ENCODE measurements around the gene NR4A3.
"Not testable (repeated sequence)": the region's sequence is repeated elsewhere in the genome, so short reads cannot be mapped to it uniquely, and the experiment has no call there.

The NR4A3 gene

DNA sequence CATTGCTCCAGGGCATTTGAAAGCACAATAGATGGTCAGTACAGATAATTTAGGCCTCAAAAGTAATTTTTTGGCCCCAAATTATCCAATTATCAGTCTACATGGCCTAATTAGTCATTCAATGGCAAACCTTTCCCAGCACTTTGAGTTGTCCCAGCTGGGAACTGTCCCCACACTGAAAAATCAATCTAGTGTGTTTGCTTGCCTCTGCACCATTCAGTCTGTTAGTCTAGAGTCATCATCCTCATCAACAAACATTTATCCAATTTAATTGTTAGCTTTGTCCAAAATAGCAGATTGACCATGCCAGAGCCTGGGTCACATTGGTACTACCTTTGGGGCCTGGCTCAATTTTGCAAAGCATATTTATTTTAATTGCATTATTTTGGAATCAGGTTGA is 13.9 kb downstream of the NR4A3 start:
- DNase-seq: no peak

DNA sequence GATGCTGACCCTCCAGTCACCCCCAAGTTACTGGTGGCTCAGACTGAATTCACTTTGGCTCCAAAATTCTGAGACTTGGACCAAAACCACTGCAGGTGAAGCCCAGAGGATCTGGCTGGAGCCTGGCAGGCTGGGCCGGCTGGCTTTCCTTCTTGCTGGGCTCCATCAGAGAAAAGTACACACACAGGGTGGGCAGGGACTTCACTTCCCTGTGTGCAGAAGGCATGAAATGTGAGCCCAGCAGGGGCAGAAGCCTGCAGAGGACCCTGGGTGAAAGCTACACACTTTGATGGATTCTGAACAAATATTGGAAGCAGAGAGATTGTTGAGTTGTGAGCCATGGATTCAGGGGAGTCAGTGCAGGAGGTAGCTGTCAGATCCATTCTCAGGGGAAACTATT is 18.4 kb downstream of the NR4A3 start:
- no peak for DNase-seq

DNA sequence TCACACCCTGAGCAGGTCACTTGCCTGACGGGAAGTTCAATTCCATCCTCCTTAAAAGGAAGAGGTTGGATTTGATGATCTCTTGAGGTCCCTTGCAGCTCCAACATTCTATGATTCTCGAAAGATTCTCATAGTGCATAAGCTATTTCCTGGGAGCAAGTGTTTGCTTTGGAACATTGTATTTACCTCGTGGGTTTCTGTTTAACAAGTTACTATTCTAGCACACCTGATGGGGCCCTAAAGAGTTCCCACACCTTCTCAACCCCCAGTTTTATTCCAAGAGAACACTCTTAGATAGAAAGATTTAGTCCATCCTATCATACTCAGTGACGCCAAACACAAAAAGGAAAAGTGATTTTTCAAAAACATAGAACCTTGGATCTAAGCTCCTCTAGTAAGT is 23.4 kb downstream of the NR4A3 start:
- DNase-seq: no peak

DNA sequence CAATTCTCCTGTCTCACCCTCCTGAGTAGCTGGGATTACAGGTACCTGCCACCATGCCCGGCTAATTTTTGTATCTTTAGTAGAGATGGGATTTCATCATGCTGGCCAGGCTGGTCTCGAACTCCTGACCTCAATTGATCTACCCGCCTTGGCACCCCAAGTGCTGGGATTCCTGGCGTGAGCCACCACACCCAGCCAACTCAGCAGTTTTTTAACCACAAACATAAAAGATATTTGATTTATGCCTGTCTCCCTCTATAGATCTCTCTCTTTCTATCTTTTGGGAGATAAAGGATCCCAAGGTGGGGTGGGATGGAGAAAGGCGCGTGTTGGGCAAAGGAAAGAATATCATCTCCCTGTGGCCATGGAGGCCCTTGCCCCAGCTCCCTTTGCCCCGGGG is 26.8 kb downstream of the NR4A3 start:
- no peak for DNase-seq

DNA sequence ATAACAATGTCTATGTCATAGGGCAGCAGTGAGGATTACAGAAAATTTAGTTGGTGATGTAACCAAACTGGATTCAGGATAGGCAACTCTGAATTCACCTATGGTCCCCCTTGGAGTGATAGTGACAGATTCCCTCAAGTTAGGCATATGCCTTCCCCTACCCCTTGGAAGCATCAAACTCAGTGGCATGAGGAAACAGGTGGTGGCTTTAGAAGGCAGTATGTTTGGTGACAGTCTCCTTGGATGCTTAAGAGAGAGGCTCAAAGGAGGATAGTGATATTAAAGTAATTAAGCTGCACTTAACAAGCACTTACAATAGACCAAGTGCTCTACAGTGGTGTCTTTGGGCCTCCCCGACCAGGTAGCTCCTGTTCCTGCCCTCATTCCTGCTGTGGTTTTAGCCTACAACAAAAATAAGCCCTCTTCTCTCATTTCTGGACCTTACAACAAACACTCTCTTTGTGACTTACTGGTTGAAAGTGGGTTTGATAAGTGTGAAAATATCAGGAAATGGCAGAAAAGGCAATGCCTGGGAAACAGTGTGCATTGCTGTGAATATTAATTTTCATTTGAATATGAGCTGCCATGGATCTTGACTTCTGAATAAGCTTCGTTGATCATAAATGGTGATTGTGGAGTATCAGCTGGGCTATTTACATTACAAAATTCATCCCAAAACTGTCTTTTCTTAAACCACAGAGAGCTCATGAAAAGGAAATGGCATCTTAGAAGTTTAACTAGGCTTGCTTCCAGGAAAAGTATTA is 29.2 kb downstream of the NR4A3 start:
- no peak for DNase-seq

DNA sequence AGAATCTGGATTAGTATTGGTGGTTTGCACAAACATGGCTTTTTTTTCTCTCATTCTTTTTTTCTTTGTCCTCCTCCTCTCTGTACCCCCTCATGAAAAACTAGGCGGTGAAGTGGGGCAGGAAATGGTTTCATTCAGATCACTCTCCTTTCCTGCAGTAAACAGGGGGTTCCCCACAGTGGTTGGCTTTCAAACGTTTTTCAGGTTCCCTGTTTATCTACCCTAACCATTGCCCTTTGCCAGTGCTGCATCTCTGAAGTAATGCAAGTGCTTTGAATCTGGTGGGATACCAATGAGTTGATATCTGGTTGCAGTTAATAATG is 29.8 kb downstream of the NR4A3 start:
- peak; percentile 14 for DNase-seq

DNA sequence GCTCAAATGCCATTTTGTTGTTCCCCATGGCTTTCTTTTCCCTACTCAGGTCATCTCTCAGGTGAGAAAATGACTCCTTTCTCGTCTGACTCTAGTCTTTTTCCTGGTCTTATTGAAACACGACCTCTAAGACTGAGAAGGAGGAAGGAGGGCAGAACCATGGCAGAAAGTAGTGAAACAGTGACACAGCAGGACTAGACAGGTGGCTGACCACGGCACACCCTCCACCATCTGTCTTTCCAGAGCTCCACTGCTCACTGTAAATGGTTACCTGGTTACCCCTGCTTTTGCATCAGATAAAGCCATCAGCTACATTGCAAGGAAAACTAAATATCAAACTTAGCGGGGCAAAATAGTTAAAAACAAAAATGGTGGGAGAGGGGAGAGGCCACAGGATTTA is 30.9 kb downstream of the NR4A3 start:
- DNase-seq: no peak

DNA sequence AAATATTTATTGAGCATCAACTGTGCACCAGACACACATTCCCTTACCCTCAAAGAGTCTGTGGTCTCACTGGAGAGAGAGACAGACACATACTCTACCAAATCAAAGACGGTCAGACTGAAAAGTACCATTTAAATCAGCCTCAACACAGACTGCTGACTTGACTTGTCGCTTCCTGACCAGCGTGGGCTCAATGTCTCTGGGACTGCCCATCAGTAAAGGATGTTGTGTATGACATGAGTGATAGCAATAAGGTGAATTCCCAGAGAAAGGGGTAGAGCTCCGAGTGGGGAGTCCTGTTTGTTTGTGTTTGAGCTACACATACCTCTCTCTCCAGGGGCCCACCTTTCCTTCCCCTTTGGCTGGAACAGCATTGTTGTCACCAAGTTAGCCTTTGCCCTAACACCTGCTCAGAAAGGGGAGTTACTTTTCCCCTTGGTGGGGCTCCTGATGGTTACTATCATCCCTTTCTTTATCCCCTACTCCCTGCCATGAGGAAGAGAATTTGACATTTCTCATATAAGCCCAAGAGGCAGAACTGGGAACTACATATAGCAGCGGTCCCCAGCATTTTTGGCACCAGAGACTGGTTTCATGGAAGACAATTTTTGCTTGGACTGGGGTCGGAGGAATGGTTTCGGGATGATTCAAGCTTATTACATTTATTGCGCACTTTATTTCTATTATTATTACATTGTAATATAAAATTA is 33.9 kb downstream of the NR4A3 start:
- no peak for DNase-seq

DNA sequence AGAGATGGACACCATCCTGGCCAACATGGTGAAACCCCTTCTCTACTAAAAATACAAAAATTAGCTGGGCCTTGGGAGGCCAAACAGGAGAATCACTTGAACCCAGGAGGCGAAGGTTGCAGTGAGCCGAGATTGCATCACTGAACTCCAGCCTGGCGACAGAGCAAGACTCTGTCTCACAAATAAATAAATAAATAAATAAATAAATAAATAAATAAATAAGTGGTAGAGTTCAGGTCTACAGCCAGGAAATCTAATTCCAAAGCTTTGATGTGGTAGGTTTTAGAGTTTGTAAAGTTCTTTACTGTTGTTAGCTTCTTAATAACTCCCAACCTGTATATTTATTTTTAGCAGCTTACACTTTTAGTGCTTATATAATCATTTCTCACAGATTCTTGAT is 35.9 kb downstream of the NR4A3 start:
- DNase-seq: not testable (repeated sequence)

DNA sequence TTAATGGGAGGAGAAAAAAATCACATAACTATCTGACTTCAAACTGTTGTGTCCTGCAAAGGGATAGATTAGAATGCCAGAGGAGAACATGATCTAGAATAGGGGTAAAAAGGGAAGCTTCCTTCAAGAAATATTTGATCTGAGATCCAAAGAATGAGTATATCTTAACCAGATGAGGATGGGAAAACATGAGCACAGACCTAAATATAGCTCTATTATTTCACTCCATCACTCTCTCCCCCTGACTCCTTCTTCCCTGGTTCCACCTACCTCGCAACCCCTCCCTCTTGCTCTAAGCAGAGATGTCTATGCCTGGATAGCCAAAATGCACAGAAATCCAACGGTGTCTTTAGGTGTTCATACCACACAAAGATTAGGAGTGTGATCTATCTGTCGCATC is 36.4 kb downstream of the NR4A3 start:
- no peak for DNase-seq

DNA sequence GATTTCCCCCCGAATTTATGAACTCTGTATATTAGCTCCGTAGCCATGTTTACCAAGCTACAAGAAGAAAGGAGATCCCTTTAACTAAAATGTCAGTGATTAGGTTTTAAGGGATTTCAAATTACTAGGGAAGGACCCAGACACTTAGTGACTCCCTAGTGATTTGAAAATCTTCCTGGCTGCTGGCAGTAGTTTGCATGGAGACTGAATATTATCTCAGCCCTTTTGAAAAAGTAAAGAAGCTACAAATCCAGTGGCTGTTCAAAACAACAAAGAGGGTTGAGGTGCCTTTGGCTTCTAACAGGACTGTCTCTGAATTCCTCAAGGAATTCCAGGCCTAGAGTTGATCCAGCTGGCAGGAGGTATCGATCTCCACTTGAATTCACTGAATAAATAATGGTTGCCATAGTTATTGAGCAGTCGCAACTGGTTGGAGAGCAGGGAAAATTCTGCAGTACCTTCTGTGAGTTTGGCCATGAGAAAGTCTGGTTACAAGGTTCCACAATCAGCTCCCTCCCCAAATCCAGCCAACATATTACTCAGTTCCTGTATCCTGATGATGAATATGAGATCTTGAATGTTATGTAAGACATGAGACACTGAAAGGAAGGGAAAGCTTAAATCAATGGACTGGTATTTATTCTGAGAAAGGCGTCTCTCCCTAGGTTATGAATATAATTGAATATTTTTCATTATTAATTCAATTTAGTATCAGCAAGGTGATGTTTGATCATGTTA is 37.7 kb downstream of the NR4A3 start:
- no peak for DNase-seq

DNA sequence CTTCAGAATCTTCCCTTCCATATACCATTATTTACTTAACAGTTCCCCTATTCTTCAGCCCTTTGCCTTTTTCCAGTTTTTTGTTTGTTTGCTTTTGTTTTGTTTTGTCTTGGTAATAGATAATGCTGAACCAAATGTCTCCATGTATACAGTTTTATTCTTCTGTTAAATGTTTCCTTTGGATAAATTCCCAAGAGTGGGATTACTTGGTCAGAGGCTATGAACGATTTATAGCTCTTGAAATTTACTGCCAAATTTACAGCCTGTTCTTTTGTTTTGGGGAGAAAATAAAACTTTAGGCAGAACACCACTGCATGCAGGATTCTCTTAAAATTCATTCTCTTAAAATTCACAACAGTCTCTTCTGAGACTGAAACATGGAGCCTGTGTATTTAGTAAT is 38.6 kb downstream of the NR4A3 start:
- DNase-seq: no peak

DNA sequence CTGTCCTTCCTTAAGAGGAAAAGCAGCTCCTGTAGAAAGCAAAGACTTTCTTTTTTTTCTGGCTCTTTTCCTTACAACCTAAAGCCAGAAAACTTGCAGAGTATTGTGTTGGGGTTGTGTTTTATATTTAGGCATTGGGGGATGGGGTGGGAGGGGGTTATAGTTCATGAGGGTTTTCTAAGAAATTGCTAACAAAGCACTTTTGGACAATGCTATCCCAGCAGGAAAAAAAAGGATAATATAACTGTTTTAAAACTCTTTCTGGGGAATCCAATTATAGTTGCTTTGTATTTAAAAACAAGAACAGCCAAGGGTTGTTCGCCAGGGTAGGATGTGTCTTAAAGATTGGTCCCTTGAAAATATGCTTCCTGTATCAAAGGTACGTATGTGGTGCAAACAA is 42.3 kb downstream of the NR4A3 start:
- DNase-seq: no peak

DNA sequence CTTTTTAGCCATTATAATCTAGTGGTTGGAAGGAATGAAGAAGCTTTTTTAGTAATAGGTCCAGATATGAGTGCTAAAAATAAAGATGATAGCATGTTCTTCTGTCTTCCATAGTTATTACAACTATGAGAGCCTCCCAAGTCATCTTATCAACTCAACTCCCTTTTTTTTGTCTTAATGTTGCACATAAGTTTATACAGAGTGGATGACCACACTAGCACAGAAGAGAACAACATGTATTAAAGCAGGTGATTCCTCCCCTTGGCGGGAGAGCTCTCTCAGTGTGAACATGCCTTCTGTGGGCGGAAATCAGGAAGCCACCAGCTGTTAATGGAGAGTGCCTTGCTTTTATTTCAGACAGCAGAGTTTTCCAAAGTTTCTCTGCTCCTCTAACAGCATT is 44.7 kb downstream of the NR4A3 start:
- DNase-seq: no peak

DNA sequence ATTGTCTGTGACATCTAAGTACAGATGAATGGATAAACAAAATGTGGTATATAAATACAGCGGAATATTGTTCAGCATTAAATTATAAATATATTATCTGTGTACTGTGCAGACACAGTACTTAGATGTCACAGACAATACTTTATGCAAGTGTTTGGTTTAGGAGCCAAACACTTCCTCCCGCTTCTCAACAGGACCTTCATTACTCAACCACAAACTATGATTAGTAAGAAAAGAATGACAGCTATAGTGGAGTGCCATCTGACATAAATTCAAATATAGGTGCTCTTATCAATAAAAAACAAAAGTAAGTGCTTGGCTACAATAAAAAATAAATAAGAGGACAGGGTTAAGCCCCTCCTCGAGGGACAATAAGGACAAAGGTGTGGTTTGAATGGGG is 45.9 kb downstream of the NR4A3 start:
- no peak for DNase-seq

DNA sequence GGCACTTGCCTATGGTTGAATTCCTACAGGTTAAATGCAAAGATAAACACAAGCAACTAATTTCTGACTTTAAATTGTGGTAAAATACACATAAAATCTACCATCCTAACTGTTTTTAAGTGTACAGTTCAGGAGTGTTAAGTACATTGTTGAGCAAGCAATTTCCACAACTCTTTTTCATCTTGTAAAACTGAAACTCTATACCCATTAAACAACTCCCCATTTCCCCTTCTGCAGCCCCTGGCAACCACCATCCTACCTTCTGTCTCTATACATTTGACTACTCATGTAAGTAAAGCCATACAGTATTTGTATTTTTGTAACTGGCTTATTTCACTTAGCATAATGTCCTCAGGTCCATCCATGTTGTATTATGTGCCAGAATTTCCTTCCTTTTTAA is 46.3 kb downstream of the NR4A3 start:
- no peak for DNase-seq

DNA sequence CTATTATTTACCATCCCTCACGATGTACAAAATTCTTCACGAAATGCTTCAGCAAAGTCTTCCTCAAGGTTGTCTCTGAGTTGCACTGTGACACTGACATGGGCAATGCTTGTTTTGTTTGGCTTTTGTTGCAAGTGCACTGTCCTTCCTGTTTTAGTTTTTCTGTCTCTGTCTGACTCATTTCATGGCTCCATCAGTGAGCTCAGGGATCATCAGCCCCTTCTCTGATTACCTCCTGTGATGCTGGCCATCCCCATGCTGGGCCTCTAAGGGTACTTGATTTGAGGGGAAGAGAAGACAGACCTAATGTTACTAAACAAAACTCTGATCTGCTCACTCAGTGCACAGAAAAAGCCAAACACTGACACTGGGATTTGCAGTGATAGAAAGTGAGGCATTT is 47.2 kb downstream of the NR4A3 start:
- DNase-seq: no peak

DNA sequence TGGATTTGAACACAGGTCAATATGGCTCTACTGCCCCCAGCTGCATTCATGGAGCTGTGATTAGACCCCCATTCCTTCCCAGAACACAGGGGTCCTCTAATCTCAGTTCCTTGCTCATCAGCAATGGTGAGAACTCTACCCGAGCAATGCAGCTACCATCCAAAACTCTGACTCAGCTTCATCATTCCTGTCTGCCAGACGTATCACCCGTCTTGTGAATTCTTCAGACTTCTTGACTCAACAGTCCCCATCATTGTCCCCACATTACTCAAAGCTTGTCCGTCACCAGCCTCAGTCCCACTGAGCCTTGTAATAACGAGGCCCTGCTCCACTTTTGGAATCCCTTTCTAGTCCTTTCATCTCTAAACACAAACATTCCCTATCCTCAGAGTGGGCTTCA is 48.4 kb downstream of the NR4A3 start:
- DNase-seq: no peak

DNA sequence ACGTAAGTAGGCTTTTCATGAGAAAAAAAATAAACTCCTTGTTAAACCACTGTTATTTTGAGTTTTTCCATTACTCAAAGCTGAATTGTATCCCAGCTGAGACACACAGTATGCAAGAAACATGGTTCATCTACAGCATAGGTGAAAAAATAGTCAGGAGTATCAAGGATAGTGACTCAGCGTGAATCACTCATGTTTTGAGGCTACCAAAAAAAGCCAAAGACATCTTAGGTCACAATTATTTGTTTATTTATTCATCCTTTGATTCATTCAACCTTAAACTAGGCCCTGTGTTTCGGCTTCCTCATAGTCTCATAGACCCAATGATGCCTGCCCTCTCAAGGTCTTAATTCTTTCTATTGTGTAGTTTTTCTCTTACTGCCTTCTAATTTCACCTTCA is 51.8 kb downstream of the NR4A3 start:
- DNase-seq: no peak

DNA sequence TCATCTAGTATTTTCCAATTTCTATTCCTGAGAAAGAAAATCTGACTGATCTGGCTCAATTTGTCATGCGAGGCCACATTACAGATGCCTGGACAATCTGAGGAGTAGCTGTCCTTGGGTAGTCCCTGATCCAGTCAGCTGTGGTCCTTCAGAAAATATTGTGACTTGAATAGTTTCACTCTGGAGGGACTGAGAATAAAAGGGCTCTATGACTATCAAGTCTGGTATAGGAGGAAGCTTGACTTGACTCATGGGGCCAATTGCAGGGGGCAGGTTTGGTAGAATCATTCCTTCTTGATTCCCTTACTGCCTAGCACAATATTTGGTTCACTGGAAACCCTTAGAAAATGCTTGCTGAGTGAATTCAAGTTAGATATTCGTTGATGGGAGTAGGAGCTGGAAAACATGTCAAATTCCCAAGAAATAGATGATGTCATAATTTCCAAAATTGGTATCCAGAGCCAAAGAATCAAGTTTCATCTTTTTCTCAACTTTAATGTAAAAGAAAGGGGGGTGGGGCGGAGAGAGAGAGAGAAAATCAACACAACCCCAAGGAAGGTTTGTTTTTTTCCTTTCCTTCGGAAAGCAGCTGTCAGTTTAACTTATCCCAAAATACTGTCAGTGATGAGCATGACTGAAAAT is 52.4 kb downstream of the NR4A3 start:
- DNase-seq: no peak

DNA sequence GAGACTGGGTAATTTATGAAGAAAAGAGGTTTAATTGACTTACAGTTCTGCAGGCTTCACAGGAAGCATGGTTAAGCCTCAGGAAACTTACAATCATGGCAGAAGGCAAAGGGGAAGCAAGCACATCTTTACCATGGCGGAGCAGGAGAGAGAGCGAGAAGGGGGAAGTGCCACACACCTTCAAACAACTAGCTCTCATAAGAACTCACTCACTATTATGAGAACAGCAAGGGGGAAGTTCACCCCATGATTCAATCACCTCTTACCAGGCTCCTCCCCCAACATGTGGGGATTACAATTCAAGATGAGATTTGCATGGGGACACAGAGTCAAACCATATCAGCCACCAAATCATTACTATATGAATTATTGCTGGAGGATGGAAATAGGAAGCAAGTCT is 54.5 kb downstream of the NR4A3 start:
- no peak for DNase-seq

DNA sequence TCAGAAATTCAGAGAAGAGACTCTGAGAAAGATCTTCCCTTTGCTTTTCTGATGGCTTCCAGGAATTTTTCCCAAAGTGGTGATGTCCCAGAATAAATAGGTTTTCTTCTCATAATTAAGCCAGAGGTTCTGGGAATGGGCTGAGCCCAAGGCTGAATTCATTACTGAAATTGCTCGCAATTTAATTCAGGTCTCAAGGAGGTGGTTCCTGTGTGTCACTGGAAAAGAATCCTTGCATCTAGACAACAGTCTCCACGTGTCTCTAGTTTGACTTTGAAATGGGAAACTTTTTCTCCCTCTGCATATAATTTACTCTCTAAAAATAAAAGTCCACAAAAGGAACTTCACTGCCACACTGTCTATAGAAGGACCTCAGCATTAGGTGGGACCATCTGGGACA is 57.0 kb downstream of the NR4A3 start:
- no peak for DNase-seq

DNA sequence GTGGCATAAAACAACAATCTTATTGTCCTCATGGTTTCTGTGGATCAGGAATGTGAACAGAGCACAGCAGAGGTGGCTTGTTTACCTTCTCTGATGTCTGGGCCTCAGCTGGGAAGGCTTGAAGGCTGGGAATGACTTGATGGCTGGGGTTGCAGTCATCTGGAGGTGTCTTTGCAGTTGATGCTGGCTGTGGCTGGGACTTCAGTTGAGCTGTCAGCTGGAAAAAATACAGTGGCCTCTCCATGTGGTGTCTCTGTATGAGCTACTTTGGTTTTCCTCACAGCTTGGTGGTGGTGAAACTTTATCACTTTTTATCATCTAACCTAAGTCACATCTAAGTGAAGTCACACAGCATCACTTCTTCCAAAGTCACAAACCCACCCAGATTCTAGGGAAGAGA is 60.1 kb downstream of the NR4A3 start:
- DNase-seq: no peak

DNA sequence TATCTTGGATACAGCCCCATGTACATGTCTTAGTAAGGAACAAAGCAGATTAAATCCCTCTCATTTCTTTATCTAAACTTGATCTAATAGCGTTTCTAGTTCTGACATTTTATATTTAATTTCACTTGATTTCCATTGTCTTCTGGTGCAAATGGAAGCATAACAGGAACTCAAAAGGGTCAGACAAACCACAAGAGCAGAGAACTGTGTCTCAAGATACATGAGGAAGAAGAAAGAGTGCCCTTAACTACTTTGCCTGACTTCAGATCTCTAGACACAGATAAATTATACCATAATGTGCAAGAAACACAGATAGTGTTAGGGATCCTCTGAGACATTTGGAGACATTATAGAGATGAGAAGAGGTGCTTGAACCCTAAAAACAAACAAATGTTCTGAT is 64.1 kb downstream of the NR4A3 start:
- DNase-seq: no peak

All from effector CD4-positive, alpha-beta T cell (primary cell).